ENCODE data around the gene FAM234A.

Gene FAM234A

DNA sequence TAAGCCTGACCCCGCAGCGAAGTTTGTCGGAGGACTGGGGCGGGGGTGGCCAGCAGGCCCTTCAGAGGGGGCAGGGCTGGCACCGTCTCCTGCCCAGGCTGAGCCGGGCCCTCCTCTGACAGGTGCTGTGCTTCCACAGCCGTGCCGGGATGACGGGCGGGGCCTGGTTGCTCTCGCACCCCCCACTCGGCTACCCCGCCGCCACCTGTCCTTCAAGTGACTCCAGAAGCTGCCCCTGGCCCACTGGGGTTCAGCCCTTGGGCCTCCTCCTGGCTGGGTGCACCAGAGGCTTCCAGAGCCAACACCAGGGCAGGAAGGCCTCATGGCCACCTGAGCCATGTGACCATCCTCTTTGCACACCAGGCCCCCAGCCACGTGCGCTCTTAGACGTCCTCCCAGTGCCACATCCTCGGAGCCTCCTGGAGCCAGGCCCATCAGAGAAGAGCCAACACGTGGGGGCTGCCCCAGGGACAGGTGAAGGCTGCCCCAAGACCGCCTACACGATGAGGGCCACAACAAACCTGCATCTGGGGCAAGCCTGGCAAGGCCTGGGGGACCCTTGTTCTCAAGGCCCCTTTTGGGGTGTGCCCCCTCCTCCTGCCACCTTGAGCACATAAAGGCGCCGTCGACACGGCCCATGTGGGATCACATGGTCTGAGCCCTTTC lies 55.5 kb downstream of the FAM234A start:
- Histone ChIP-seq H3K9me2 (replicated peaks; ENCODE audit: insufficient read depth, low read length) (no peaks in the 10 kb centered on the region), H3K79me2 (ENCODE audit: insufficient read depth, low read length) (no peaks in the 10 kb centered on the region), H2AFZ (ENCODE audit: low read depth, low read length, severe bottlenecking) (no peak overlapping the region), H3F3A (ENCODE audit: insufficient read depth) (no peaks in the 10 kb centered on the region), H3K27me3 (ENCODE audit: low read length) (no peaks in the 10 kb centered on the region), H3K9ac (ENCODE audit: low read length) (no peak overlapping the region), H3K4me3 (ENCODE audit: insufficient read depth, low read length, poor library complexity, severe bottlenecking) (no peak overlapping the region), H3K27ac (ENCODE audit: low read depth, low read length) (no peak overlapping the region), H4K20me1 (ENCODE audit: low read depth, low read length) (no peaks in the 10 kb centered on the region), H3K4me2 (ENCODE audit: low read depth, low read length, poor library complexity, severe bottlenecking) (no peak overlapping the region), H3K9me3 (ENCODE audit: insufficient read depth, low read length) (no peaks in the 10 kb centered on the region), H3K36me3 (ENCODE audit: low read length) (no peaks in the 10 kb centered on the region)
- TF ChIP-seq, protein P1, sequence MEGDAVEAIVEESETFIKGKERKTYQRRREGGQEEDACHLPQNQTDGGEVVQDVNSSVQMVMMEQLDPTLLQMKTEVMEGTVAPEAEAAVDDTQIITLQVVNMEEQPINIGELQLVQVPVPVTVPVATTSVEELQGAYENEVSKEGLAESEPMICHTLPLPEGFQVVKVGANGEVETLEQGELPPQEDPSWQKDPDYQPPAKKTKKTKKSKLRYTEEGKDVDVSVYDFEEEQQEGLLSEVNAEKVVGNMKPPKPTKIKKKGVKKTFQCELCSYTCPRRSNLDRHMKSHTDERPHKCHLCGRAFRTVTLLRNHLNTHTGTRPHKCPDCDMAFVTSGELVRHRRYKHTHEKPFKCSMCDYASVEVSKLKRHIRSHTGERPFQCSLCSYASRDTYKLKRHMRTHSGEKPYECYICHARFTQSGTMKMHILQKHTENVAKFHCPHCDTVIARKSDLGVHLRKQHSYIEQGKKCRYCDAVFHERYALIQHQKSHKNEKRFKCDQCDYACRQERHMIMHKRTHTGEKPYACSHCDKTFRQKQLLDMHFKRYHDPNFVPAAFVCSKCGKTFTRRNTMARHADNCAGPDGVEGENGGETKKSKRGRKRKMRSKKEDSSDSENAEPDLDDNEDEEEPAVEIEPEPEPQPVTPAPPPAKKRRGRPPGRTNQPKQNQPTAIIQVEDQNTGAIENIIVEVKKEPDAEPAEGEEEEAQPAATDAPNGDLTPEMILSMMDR (IDR thresholded peaks at IDR 0.05; ENCODE audit: insufficient read depth, low read length, poor library complexity, severe bottlenecking): no peak
- TF ChIP-seq EZH2phosphoT487 (conservative IDR thresholded peaks at IDR 0.05; ENCODE audit: low read length): no peak

DNA sequence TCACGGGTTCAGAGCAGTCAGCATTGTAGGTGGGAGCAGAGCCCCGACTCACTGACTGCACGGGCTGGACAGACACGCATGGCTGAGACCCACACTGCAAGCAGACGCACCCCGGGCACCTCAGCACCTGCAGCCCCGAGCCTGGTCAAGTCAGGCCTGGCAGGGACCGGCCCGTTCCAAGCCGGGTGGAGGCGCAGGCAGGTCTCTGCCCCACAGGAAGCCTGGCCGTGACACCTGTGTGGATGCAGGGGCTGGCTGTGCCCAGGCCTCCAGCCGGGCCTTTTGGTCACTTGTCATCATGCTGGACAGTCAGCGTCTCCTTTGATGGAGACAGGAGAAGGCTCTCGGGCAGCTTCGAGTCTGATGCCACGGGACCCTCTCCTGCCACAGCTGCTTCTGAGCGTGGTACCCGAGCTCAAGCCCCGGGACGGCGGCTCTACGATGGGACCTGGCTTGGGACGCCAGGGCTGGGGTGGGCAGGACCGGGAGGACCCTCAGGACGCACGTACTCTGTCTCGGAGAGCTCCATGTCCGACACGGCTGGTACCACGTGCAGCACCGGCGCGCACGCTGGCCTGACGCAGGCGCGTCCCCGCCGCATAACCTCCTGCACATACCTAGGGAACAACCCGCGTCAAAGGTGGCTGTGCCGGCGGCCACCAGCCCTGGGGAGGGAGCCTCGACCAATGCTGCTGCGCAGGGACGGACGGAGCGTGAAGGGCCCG lies 56.2 kb downstream of the FAM234A start:
- no peak overlapping the region for H3K4me2 ChIP-seq (ENCODE audit: low read depth, low read length, poor library complexity, severe bottlenecking)
- no peak overlapping the region for H3K27ac ChIP-seq (ENCODE audit: low read depth, low read length)
- H4K20me1 ChIP-seq (ENCODE audit: low read depth, low read length): no peaks in the 10 kb centered on the region
- H3K9me2 ChIP-seq (replicated peaks; ENCODE audit: insufficient read depth, low read length): no peaks in the 10 kb centered on the region
- H3K79me2 ChIP-seq (ENCODE audit: insufficient read depth, low read length): no peaks in the 10 kb centered on the region
- H3K27me3 ChIP-seq (ENCODE audit: low read length): no peaks in the 10 kb centered on the region
- no peak overlapping the region for H3K9ac ChIP-seq (ENCODE audit: low read length)
- no peak overlapping the region for H3K4me3 ChIP-seq (ENCODE audit: insufficient read depth, low read length, poor library complexity, severe bottlenecking)
- H3K36me3 ChIP-seq (ENCODE audit: low read length): no peaks in the 10 kb centered on the region
- H3F3A ChIP-seq (ENCODE audit: insufficient read depth): no peaks in the 10 kb centered on the region
- TF ChIP-seq, protein P1 (IDR thresholded peaks at IDR 0.05; ENCODE audit: insufficient read depth, low read length, poor library complexity, severe bottlenecking): no peak
- TF ChIP-seq EZH2phosphoT487 (conservative IDR thresholded peaks at IDR 0.05; ENCODE audit: low read length): no peak
- H3K9me3 ChIP-seq (ENCODE audit: insufficient read depth, low read length): no peaks in the 10 kb centered on the region
- H2AFZ ChIP-seq (ENCODE audit: low read depth, low read length, severe bottlenecking): no peak overlapping the region

GRCh38 chr16:291539-291938 lies 56.9 kb downstream of the FAM234A start:
- Histone ChIP-seq H3K79me2 (ENCODE audit: insufficient read depth, low read length) (no peaks in the 10 kb centered on the region), H4K20me1 (ENCODE audit: low read depth, low read length) (no peaks in the 10 kb centered on the region), H3K27ac (ENCODE audit: low read depth, low read length) (no peak overlapping the region), H3K9me3 (ENCODE audit: insufficient read depth, low read length) (no peaks in the 10 kb centered on the region), H3K36me3 (ENCODE audit: low read length) (no peaks in the 10 kb centered on the region), H3K4me3 (ENCODE audit: insufficient read depth, low read length, poor library complexity, severe bottlenecking) (no peak overlapping the region), H3K4me2 (ENCODE audit: low read depth, low read length, poor library complexity, severe bottlenecking) (no peak overlapping the region), H3F3A (ENCODE audit: insufficient read depth) (no peaks in the 10 kb centered on the region), H3K9me2 (replicated peaks; ENCODE audit: insufficient read depth, low read length) (no peaks in the 10 kb centered on the region), H2AFZ (ENCODE audit: low read depth, low read length, severe bottlenecking) (no peak overlapping the region), H3K9ac (ENCODE audit: low read length) (no peak overlapping the region), H3K27me3 (ENCODE audit: low read length) (no peaks in the 10 kb centered on the region)
- TF ChIP-seq, protein P1 (IDR thresholded peaks at IDR 0.05; ENCODE audit: insufficient read depth, low read length, poor library complexity, severe bottlenecking): no peak
- no peak for TF ChIP-seq EZH2phosphoT487 (conservative IDR thresholded peaks at IDR 0.05; ENCODE audit: low read length)
